OCI-LY3 (cell line): ENCODE results near the gene ZSCAN1.

Experiments used
- H2AFZ ChIP-seq: fragments of 200-600, 300-600 bp; shearing (Covaris generic); 2 replicates; pipeline ENCODE4 v1.6.0; 2014; ENCODE audit warnings: antibody characterized with exemption, low read depth, low read length
- H3K27ac ChIP-seq: fragments of 200-600, 300-600 bp; sonication (generic); 2 replicates; pipeline ENCODE4 v1.5.1; 2014; ENCODE audit warnings: mild to moderate bottlenecking, low read length, moderate library complexity, mixed read lengths
- H3K27me3 ChIP-seq: fragments of 200-600, 300-600 bp; sonication (generic); 2 replicates; pipeline ENCODE4 v1.6.1; 2014; ENCODE audit warnings: low read depth, low read length, mixed read lengths
- H3K36me3 ChIP-seq: fragments of 200-600, 300-600 bp; sonication (generic); replicated peaks from 2 replicates; pipeline ENCODE3; 2014; ENCODE audit warnings: low read depth, low read length, mixed read lengths
- H3K4me1 ChIP-seq: fragments of 300-600, 200-600 bp; sonication (generic); 2 replicates; pipeline ENCODE4 v1.6.1; 2014; ENCODE audit warnings: low read length, mixed read lengths
- H3K4me2 ChIP-seq: fragments of 200-600, 300-600 bp; sonication (generic); 2 replicates; pipeline ENCODE4 v1.6.1; 2014; ENCODE audit warnings: low read length, mixed read lengths
- H3K4me3 ChIP-seq: fragments of 300-600, 200-600 bp; sonication (generic); 2 replicates; pipeline ENCODE4 v1.5.1; 2014; ENCODE audit warnings: antibody characterized with exemption, mild to moderate bottlenecking, low read length, moderate library complexity
- H3K79me2 ChIP-seq: fragments of 300-600, 200-600 bp; shearing (Covaris generic); 2 replicates; pipeline ENCODE4 v1.6.1; 2014; ENCODE audit warnings: mild to moderate bottlenecking, low read length, mixed read lengths
- H3K9ac ChIP-seq: fragments of 300-600, 200-600 bp; shearing (Covaris generic); 2 replicates; pipeline ENCODE4 v1.6.0; 2014; ENCODE audit warnings: mild to moderate bottlenecking, low read length, moderate library complexity
- H3K9me3 ChIP-seq: fragments of 200-600, 300-600 bp; shearing (Covaris generic); 2 replicates; pipeline ENCODE4 v1.6.1; 2014; ENCODE audit warnings: low read length, mixed read lengths; ENCODE audit not compliant: insufficient read depth
- H4K20me1 ChIP-seq: fragments of 200-600, 300-600 bp; sonication (generic); 2 replicates; pipeline ENCODE4 v1.6.1; 2016; ENCODE audit warnings: low read length, mixed read lengths; ENCODE audit not compliant: insufficient read depth
- EZH2phosphoT487 ChIP-seq: fragments of 200-600 bp; shearing (Covaris generic); IDR thresholded peaks from 2 replicates; pipeline ENCODE4 v1.6.1; 2018; ENCODE audit warnings: antibody characterized with exemption, mixed run types, low read depth
- TF ChIP-seq, protein P1 (sequence below): fragments of 200-600, 300-600 bp; sonication (generic); IDR thresholded peaks from 2 replicates; pipeline ENCODE4 v1.5.1; 2014; ENCODE audit warnings: antibody characterized with exemption, low read length, low read depth

The ZSCAN1 gene

DNA sequence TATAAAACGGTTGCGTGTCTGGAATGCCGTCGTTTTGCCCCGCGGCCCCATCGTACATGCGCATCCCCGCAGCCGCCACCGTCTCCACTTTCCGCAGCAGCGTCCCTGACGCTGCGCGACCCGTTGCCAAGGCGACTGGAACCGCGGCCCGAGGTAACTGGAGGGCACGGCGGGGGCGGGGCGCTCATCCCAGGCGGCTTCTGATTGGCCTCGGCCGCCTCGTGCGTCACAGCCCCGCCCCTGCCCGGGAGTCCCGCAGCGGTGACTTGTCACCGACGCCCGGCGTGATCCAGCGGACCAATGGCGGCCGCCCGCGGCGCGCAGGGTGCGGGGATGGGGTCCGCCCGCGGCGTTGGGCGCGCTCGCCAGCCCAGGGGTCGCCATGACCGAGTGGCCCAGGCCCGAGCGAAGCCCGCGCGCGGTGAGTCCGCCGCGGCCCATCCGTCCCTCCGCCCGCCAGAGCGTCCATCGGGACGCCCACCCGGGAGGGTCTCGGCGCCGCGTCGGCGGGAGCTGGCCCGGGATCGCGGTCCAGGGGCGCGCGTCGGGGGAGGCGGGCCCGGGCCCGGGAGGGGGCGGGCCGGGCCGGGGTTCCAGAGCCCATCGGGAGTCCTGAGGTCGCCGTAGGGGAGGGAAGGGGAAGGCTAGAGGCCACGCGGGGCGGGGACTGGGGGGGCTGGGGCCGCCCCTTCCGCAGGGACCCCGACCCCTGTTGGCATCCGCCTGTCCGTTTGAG lies at the start of gene ZSCAN1:
ZSCAN1 (plus strand) TSS at position 285 of the 736 bp plus-strand sequence. CDS start 3,812 bp downstream, outside the sequence.
- Histone ChIP-seq H3K27ac (no peak within 1 kb of the TSS), H3K27me3 (no peaks in the 10 kb centered on the region), H3K9me3 (0 out of 2 replicates have a peak, but pooled peaks cover 9% of the 10 kb centered on the region), H3K4me2 (no peak within 1 kb of the TSS), H3K36me3 (no peaks in the 10 kb centered on the region), H2AFZ (no peak within 1 kb of the TSS), H3K9ac (no peak within 1 kb of the TSS), H3K79me2 (no peaks in the 10 kb centered on the region), H3K4me3 (no peak within 1 kb of the TSS), H4K20me1 (no peaks in the 10 kb centered on the region), H3K4me1 (no peaks in the 10 kb centered on the region)
- TF ChIP-seq EZH2phosphoT487 = no peak
- TF ChIP-seq, protein P1, sequence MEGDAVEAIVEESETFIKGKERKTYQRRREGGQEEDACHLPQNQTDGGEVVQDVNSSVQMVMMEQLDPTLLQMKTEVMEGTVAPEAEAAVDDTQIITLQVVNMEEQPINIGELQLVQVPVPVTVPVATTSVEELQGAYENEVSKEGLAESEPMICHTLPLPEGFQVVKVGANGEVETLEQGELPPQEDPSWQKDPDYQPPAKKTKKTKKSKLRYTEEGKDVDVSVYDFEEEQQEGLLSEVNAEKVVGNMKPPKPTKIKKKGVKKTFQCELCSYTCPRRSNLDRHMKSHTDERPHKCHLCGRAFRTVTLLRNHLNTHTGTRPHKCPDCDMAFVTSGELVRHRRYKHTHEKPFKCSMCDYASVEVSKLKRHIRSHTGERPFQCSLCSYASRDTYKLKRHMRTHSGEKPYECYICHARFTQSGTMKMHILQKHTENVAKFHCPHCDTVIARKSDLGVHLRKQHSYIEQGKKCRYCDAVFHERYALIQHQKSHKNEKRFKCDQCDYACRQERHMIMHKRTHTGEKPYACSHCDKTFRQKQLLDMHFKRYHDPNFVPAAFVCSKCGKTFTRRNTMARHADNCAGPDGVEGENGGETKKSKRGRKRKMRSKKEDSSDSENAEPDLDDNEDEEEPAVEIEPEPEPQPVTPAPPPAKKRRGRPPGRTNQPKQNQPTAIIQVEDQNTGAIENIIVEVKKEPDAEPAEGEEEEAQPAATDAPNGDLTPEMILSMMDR = no peak

GRCh38 chr19:57992841-57993240 lies 41.0 kb upstream of the ZSCAN1 start:
- Histone ChIP-seq H3K9ac (no peak overlapping the region), H2AFZ (no peak overlapping the region), H3K4me2 (no peak overlapping the region), H3K4me1 (no peaks in the 10 kb centered on the region), H4K20me1 (no peaks in the 10 kb centered on the region), H3K27me3 (no peaks in the 10 kb centered on the region), H3K4me3 (no peak overlapping the region), H3K27ac (no peak overlapping the region), H3K36me3 (peaks cover 50% of the 10 kb centered on the region), H3K79me2 (no peaks in the 10 kb centered on the region), H3K9me3 (peaks cover 27% of the 10 kb centered on the region)
- TF ChIP-seq EZH2phosphoT487 = no peak
- TF ChIP-seq, protein P1 = no peak

GRCh38 chr19:58000677-58001076 lies 33.1 kb upstream of the ZSCAN1 start:
- Histone ChIP-seq H3K9me3 (peaks cover 41% of the 10 kb centered on the region), H3K4me1 (peaks cover 8% of the 10 kb centered on the region), H3K36me3 (peaks cover 80% of the 10 kb centered on the region), H2AFZ (no peak overlapping the region), H3K27ac (no peak overlapping the region), H3K27me3 (no peaks in the 10 kb centered on the region), H3K4me2 (no peak overlapping the region), H4K20me1 (no peaks in the 10 kb centered on the region), H3K4me3 (no peak overlapping the region), H3K79me2 (peaks cover 8% of the 10 kb centered on the region), H3K9ac (no peak overlapping the region)
- TF ChIP-seq, protein P1 = no peak
- no peak for TF ChIP-seq EZH2phosphoT487

DNA sequence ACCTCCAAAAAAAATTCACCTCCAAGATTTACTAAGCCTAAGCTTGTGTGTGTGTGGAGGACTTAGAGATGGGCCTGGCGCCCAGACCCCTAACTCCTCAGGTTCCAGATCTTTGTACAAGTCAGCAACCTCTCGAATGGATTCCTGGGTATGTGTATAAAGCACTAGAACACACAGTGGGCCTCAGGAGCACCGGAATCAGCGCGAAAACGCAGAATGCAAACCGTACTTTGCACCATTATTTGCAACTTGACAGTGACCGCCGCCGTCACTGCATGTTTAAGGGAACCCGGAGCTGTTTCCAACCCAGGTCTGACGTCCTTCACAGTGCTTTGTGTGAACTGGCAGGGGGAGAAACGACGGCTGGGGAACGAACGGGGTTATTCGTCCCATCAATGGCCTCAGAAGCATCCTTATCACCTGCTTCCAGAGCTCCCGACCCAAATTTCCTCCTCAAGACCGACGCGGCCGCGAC lies 31.9 kb upstream of the ZSCAN1 start:
- peaks cover 8% of the 10 kb centered on the region for H3K4me1 ChIP-seq
- no peak for TF ChIP-seq EZH2phosphoT487
- TF ChIP-seq, protein P1 = no peak
- no peaks in the 10 kb centered on the region for H3K27me3 ChIP-seq
- peaks cover 50% of the 10 kb centered on the region for H3K9me3 ChIP-seq
- H3K36me3 ChIP-seq = peaks cover 82% of the 10 kb centered on the region
- H2AFZ ChIP-seq = peak overlapping the region; percentile 31; the same call in 1 of the 2 replicates
- H3K27ac ChIP-seq = no peak overlapping the region
- H3K4me3 ChIP-seq = peak overlapping the region; percentile 82
- peaks cover 8% of the 10 kb centered on the region for H3K79me2 ChIP-seq
- H3K4me2 ChIP-seq = peak overlapping the region; percentile 67
- peak overlapping the region; percentile 61 for H3K9ac ChIP-seq
- no peaks in the 10 kb centered on the region for H4K20me1 ChIP-seq
